Hepatocyte (in vitro differentiated cells): ENCODE measurements around the gene FMNL1.

Experiments used
- EZH2 ChIP-seq: fragments of 200-600 bp; sonication (generic); IDR thresholded peaks from 2 replicates; pipeline ENCODE4 v1.6.1; 2016; ENCODE audit warnings: antibody characterized with exemption, mild to moderate bottlenecking, borderline replicate concordance
- EZH2phosphoT487 ChIP-seq: fragments of 200-600 bp; sonication (generic); IDR thresholded peaks from one replicate; pipeline ENCODE4 v1.6.1; 2018; ENCODE audit warnings: antibody characterized with exemption, mild to moderate bottlenecking, low read depth, moderate library complexity; ENCODE audit not compliant: unreplicated experiment, severe bottlenecking
- TF ChIP-seq, protein P1 (sequence below): fragments of 200-600 bp; sonication (generic); IDR thresholded peaks from 2 replicates; pipeline ENCODE4 v1.5.1; 2016; ENCODE audit warnings: antibody characterized with exemption, mild to moderate bottlenecking; ENCODE audit not compliant: poor library complexity

DNA sequence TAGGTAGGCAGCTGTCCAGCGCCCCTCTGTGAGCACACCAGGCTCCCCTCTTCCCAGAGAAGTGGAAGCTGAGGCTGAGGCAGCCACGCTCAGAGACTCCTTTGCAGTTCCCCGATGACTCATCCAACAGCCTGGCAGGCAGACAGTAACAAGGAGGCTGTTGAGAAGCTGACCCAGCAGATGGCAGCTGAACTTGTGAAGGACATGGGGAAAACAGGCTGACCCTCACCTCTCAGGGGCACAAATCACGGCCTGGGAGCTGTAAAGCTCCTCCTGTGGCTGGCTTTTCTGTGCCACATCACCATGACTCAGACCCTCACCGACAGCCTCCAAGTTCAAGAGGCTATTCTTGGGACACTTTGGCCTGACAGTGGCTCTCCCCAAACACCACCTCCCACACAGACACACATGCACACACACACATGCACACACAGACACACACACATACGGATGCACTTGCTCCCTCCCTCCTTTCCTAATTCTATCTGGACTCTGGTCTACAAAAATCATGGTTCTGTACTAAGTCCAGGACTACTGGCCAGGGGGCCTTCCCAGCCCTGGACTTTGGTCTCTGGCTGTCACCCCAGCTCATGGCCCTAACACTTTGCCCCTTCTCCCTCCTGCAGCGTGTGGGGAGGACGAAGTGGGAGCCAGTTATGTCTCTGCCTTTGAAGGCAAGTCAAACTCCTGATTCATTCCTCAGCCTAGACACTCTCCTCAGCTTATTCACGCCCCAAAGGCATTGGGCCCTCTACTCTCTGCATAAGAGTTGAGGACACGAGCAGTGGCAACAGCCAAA, 71.9 kb downstream of the FMNL1 start:
- TF ChIP-seq, protein P1, sequence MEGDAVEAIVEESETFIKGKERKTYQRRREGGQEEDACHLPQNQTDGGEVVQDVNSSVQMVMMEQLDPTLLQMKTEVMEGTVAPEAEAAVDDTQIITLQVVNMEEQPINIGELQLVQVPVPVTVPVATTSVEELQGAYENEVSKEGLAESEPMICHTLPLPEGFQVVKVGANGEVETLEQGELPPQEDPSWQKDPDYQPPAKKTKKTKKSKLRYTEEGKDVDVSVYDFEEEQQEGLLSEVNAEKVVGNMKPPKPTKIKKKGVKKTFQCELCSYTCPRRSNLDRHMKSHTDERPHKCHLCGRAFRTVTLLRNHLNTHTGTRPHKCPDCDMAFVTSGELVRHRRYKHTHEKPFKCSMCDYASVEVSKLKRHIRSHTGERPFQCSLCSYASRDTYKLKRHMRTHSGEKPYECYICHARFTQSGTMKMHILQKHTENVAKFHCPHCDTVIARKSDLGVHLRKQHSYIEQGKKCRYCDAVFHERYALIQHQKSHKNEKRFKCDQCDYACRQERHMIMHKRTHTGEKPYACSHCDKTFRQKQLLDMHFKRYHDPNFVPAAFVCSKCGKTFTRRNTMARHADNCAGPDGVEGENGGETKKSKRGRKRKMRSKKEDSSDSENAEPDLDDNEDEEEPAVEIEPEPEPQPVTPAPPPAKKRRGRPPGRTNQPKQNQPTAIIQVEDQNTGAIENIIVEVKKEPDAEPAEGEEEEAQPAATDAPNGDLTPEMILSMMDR, result no peak
- TF ChIP-seq EZH2, result no peak
- TF ChIP-seq EZH2phosphoT487, result no peak
